ENCODE results near the gene PLXND1.

The PLXND1 gene

DNA sequence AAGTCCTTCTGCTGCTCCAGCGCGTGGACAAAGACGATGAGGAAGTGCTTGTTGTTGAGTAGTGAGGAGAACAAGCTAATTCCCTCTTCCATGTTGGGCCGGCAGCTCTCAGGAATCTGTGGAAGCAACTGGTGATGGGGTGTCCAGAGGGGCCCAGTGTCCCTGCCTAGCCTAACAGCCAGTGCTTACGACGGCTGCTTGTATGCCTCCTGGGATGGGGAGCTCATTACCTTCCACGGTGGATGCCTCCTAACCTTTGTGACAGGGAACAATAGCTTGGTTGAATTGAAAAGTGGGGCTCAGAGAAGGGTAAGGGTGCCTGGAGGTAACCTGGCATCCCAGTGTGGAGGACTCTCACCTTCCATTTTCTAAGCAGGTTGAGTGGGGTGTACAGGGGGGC is 40.6 kb downstream of the PLXND1 start:
- Histone ChIP-seq H3K27ac (replicated peaks) (no peak overlapping the region), H3K4me3 (replicated peaks; ENCODE audit: insufficient read depth, low read length) (no peak overlapping the region), H3K27me3 (ENCODE audit: insufficient read depth, poor library complexity, severe bottlenecking) (no peaks in the 10 kb centered on the region)
- TF ChIP-seq CTCF (IDR thresholded peaks at IDR 0.05; ENCODE audit: insufficient read depth, low read length) (no peak), SPI1 (IDR thresholded peaks at IDR 0.05; ENCODE audit: borderline replicate concordance, low read depth) (no peak), POLR2AphosphoS5 (IDR thresholded peaks at IDR 0.05; ENCODE audit: low read depth) (no peak), GABPA (IDR thresholded peaks at IDR 0.05; ENCODE audit: low read depth) (no peak)
- TF ChIP-seq, protein P1, sequence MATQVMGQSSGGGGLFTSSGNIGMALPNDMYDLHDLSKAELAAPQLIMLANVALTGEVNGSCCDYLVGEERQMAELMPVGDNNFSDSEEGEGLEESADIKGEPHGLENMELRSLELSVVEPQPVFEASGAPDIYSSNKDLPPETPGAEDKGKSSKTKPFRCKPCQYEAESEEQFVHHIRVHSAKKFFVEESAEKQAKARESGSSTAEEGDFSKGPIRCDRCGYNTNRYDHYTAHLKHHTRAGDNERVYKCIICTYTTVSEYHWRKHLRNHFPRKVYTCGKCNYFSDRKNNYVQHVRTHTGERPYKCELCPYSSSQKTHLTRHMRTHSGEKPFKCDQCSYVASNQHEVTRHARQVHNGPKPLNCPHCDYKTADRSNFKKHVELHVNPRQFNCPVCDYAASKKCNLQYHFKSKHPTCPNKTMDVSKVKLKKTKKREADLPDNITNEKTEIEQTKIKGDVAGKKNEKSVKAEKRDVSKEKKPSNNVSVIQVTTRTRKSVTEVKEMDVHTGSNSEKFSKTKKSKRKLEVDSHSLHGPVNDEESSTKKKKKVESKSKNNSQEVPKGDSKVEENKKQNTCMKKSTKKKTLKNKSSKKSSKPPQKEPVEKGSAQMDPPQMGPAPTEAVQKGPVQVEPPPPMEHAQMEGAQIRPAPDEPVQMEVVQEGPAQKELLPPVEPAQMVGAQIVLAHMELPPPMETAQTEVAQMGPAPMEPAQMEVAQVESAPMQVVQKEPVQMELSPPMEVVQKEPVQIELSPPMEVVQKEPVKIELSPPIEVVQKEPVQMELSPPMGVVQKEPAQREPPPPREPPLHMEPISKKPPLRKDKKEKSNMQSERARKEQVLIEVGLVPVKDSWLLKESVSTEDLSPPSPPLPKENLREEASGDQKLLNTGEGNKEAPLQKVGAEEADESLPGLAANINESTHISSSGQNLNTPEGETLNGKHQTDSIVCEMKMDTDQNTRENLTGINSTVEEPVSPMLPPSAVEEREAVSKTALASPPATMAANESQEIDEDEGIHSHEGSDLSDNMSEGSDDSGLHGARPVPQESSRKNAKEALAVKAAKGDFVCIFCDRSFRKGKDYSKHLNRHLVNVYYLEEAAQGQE (IDR thresholded peaks at IDR 0.05; ENCODE audit: insufficient replicate concordance, low read depth): no peak
- DNase-seq (ENCODE audit: low read depth in 1 of 2, low spot score in 1 of 2): no peak

GRCh38 chr3:129564981-129565644 is 41.4 kb downstream of the PLXND1 start:
- H3K4me3 ChIP-seq (replicated peaks; ENCODE audit: insufficient read depth, low read length): no peak overlapping the region
- H3K27me3 ChIP-seq (ENCODE audit: insufficient read depth, poor library complexity, severe bottlenecking): no peaks in the 10 kb centered on the region
- DNase-seq (ENCODE audit: low read depth in 1 of 2, low spot score in 1 of 2): no peak
- no peak overlapping the region for H3K27ac ChIP-seq (replicated peaks)
- no peak; the same call in 1 of the 2 replicates for TF ChIP-seq POLR2AphosphoS5 (IDR thresholded peaks at IDR 0.05; ENCODE audit: low read depth)
- TF ChIP-seq, protein P1 (IDR thresholded peaks at IDR 0.05; ENCODE audit: insufficient replicate concordance, low read depth): no peak
- TF ChIP-seq GABPA (IDR thresholded peaks at IDR 0.05; ENCODE audit: low read depth): no peak
- no peak for TF ChIP-seq SPI1 (IDR thresholded peaks at IDR 0.05; ENCODE audit: borderline replicate concordance, low read depth)
- no peak for TF ChIP-seq CTCF (IDR thresholded peaks at IDR 0.05; ENCODE audit: insufficient read depth, low read length)

- H3K4me3 ChIP-seq (replicated peaks; ENCODE audit: insufficient read depth, low read length): no peak overlapping the region
- no peak for TF ChIP-seq POLR2AphosphoS5 (IDR thresholded peaks at IDR 0.05; ENCODE audit: low read depth)
- no peak for TF ChIP-seq CTCF (IDR thresholded peaks at IDR 0.05; ENCODE audit: insufficient read depth, low read length)
- TF ChIP-seq GABPA (IDR thresholded peaks at IDR 0.05; ENCODE audit: low read depth): no peak
- no peak for TF ChIP-seq SPI1 (IDR thresholded peaks at IDR 0.05; ENCODE audit: borderline replicate concordance, low read depth)
- TF ChIP-seq, protein P1 (IDR thresholded peaks at IDR 0.05; ENCODE audit: insufficient replicate concordance, low read depth): no peak
- no peak for DNase-seq (ENCODE audit: low read depth in 1 of 2, low spot score in 1 of 2)
- no peak overlapping the region for H3K27ac ChIP-seq (replicated peaks)
- no peaks in the 10 kb centered on the region for H3K27me3 ChIP-seq (ENCODE audit: insufficient read depth, poor library complexity, severe bottlenecking)
These were observed 42.5 kb downstream of the PLXND1 start for GRCh38 chr3:129563850-129564535.
